Measurements from ENCODE around the gene MXI1. TPM values are rescaled to one million over a fixed set of nuclear protein-coding genes. Genes with fewer than 3 reads are reported as not detected.

The MXI1 gene
- total and polyA plus RNA-seq, 4 donors = 11.2 to 55.8 (median 18.7) TPM

DNA sequence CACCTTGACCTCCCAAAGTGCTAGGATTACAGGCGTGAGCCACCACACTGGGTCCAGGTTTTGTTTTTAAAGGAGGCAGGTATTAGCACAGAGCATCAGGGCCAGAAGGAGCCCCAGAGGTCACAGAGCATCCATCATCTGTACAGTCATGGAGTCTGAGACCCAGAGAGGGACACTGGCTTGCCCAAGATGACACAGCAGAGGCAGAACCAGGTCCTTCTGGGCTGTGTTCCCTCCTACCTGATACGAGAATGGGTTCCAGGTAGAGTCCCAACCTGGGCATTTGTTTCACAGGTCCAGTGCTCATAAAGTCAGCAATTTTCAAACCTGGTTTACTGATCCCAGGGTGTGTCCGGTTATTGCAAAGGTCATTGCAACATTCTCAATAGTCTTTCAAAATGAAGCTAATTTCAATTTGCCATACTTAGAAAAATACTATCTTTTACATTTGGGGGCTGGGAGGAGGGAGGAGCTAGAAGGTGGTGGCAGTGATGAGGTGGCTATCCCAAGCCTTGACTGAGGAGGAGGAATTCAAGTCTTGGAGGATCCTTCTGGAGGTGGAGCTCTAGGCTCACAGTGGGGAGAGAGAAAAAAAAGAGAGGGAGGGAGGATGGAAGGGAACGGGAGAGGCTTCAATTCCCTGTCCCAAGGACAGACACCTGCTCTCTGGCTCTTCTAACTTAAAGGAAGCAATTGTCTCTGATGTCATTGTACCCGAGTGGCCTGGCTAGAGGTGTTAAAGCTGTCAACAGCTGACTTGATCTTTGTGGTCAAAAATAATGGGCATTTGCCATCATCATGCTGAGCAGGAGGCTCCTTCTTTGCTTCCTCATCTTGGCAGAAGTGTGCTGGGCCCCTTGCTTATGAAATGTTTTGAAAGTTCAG is 8.1 kb downstream of the MXI1 start:
- ATAC-seq (ENCODE audit: insufficient read depth, low FRiP score) (no peak), DNase-seq (no peak)
- TF ChIP-seq, protein P1, sequence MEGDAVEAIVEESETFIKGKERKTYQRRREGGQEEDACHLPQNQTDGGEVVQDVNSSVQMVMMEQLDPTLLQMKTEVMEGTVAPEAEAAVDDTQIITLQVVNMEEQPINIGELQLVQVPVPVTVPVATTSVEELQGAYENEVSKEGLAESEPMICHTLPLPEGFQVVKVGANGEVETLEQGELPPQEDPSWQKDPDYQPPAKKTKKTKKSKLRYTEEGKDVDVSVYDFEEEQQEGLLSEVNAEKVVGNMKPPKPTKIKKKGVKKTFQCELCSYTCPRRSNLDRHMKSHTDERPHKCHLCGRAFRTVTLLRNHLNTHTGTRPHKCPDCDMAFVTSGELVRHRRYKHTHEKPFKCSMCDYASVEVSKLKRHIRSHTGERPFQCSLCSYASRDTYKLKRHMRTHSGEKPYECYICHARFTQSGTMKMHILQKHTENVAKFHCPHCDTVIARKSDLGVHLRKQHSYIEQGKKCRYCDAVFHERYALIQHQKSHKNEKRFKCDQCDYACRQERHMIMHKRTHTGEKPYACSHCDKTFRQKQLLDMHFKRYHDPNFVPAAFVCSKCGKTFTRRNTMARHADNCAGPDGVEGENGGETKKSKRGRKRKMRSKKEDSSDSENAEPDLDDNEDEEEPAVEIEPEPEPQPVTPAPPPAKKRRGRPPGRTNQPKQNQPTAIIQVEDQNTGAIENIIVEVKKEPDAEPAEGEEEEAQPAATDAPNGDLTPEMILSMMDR (IDR thresholded peaks at IDR 0.05; ENCODE audit: control extremely low read depth, extremely low read depth) = no peak
- peaks cover 0 to 26% (median 12%) of the 10 kb centered on the region in 5 donors for H3K4me1 ChIP-seq (ENCODE audit: control insufficient read depth in 5 of 5, insufficient read depth in 5 of 5, low read length in 5 of 5)
- no peaks in the 10 kb centered on the region for H3K9me3 ChIP-seq (ENCODE audit: control insufficient read depth in 4 of 4, insufficient read depth in 3 of 4, low read length in 3 of 4)
- 57 to 77% methylated on average over 5 of the region's 5 CpGs for WGBS, 2 donors
- no peak overlapping the region for H3K9ac ChIP-seq (ENCODE audit: insufficient read depth in 1 of 2, low read length in 2 of 2)
- H3K36me3 ChIP-seq (ENCODE audit: control insufficient read depth in 4 of 4, insufficient read depth in 4 of 4, low read length in 4 of 4) = no peaks in the 10 kb centered on the region
- no peak overlapping the region for H3K4me3 ChIP-seq
- no peaks in the 10 kb centered on the region for H3K27me3 ChIP-seq (ENCODE audit: control insufficient read depth in 3 of 3, insufficient read depth in 3 of 3, low read length in 2 of 3)
- no peak overlapping the region for H3K27ac ChIP-seq (ENCODE audit: low read depth in 1 of 2, low read length in 1 of 2)

- Histone ChIP-seq H3K4me3 (no peak overlapping the region), H3K27me3 (ENCODE audit: control insufficient read depth in 3 of 3, insufficient read depth in 3 of 3, low read length in 2 of 3) (no peaks in the 10 kb centered on the region), H3K9ac (ENCODE audit: insufficient read depth in 1 of 2, low read length in 2 of 2) (no peak overlapping the region), H3K9me3 (ENCODE audit: control insufficient read depth in 4 of 4, insufficient read depth in 3 of 4, low read length in 3 of 4) (no peaks in the 10 kb centered on the region), H3K36me3 (ENCODE audit: control insufficient read depth in 4 of 4, insufficient read depth in 4 of 4, low read length in 4 of 4) (no peaks in the 10 kb centered on the region), H3K4me1 (ENCODE audit: control insufficient read depth in 5 of 5, insufficient read depth in 5 of 5, low read length in 5 of 5) (peaks cover 0 to 27% (median 14%) of the 10 kb centered on the region in 5 donors), H3K27ac (ENCODE audit: low read depth in 1 of 2, low read length in 1 of 2) (no peak overlapping the region)
- ATAC-seq (ENCODE audit: insufficient read depth, low FRiP score) = no peak
- TF ChIP-seq, protein P1 (IDR thresholded peaks at IDR 0.05; ENCODE audit: control extremely low read depth, extremely low read depth) = no peak
- DNase-seq = no peak
These were observed 8.8 kb downstream of the MXI1 start for GRCh38 chr10:110216240-110216639.

DNA sequence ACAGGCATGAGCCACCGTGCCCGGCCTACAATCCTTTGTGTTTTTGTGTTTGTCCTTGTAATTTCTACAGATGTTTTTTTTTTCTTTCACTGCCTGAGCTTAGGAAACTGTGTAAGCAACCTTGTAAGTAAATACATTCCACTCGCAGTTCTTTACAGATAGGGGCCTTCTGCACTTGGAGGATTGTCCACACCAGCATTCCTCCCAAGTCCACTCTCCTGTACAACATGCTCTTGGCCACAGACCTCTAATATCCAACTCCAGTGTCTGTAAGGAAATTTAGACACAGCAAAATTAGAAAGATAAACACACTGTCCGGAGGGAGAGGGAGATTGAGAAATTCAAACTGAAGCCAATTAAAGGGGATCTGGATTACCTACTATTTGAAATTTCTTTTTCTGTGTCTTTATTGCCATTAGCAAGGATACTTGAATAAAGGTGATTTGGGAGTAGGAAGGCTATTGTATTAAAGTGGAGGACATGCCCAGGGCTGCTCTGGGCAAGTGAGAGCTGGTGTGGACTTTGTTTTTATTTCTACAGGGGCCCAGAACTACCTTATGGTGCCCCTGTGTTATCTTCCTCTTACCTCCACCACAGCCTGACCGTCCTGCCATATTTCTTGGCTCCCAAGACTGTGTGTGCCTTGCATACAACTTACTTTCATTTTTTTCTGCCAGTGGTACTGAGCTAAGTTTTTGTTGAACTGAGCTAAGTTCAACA is 9.7 kb downstream of the MXI1 start:
- TF ChIP-seq, protein P1 (IDR thresholded peaks at IDR 0.05; ENCODE audit: control extremely low read depth, extremely low read depth) = no peak
- no peak overlapping the region for H3K9ac ChIP-seq (ENCODE audit: insufficient read depth in 1 of 2, low read length in 2 of 2)
- 62 to 63% methylated on average over 5 of the region's 5 CpGs for WGBS, 2 donors
- H3K9me3 ChIP-seq (ENCODE audit: control insufficient read depth in 4 of 4, insufficient read depth in 3 of 4, low read length in 3 of 4) = no peaks in the 10 kb centered on the region
- peak in 1 of 3 donors; percentile 22 for DNase-seq
- H3K36me3 ChIP-seq (ENCODE audit: control insufficient read depth in 4 of 4, insufficient read depth in 4 of 4, low read length in 4 of 4) = no peaks in the 10 kb centered on the region
- no peak overlapping the region for H3K27ac ChIP-seq (ENCODE audit: low read depth in 1 of 2, low read length in 1 of 2)
- peaks cover 0 to 26% (median 17%) of the 10 kb centered on the region in 5 donors for H3K4me1 ChIP-seq (ENCODE audit: control insufficient read depth in 5 of 5, insufficient read depth in 5 of 5, low read length in 5 of 5)
- H3K27me3 ChIP-seq (ENCODE audit: control insufficient read depth in 3 of 3, insufficient read depth in 3 of 3, low read length in 2 of 3) = no peaks in the 10 kb centered on the region
- ATAC-seq (ENCODE audit: insufficient read depth, low FRiP score) = no peak
- H3K4me3 ChIP-seq = no peak overlapping the region

Data from lung (tissue), 12 donors.